T-helper 17 cell (primary cell): ENCODE measurements around the gene SMAGP. TPM values are rescaled to one million over a fixed set of nuclear protein-coding genes. Genes with fewer than 3 reads are reported as not detected.
"Not testable (repeated sequence)": the region's sequence is repeated elsewhere in the genome, so short reads cannot be mapped to it uniquely, and the experiment has no call there.

ENCODE experiments used
- ATAC-seq: fragments of 150-1000 bp; cut with Tn5 transposase; 2 replicates; pipeline ENCODE4 v1.10.0; 2021; ENCODE audit warnings: mild to moderate bottlenecking, moderate library complexity
- DNase-seq, 3 donors: peaks; one replicate each; pipeline versions ENCODE4 v3.0.0 to v3.0.0-alpha.2; 2020 to 2021
- H3K9me3 ChIP-seq: one replicate; pipeline ENCODE4 v1.7.0; 2013; ENCODE audit warnings: low read length, mild to moderate bottlenecking; ENCODE audit not compliant: control insufficient read depth, poor library complexity, severe bottlenecking
- H3K27ac Mint-ChIP-seq: one replicate; pipeline ENCODE4 v1.8.0; 2022; ENCODE audit warnings: mild to moderate bottlenecking, moderate library complexity, mixed read lengths
- H3K27me3 Mint-ChIP-seq: one replicate; pipeline ENCODE4 v1.8.0; 2022; ENCODE audit warnings: mixed read lengths
- H3K36me3 Mint-ChIP-seq: one replicate; pipeline ENCODE4 v1.8.0; 2022; ENCODE audit warnings: low read depth, mixed read lengths
- H3K4me1 Mint-ChIP-seq: one replicate; pipeline ENCODE4 v1.8.0; 2022; ENCODE audit warnings: mild to moderate bottlenecking, mixed read lengths
- H3K4me3 Mint-ChIP-seq: one replicate; pipeline ENCODE4 v1.8.0; 2022; ENCODE audit warnings: mild to moderate bottlenecking, moderate library complexity, mixed read lengths
- total RNA-seq, 4 donors: library from RNA in 2 of 4; stranded (reverse) in 2 of 4; gene quantifications; one replicate each; pipeline ENCODE4 v1.2.3 and lab custom pipeline; 2022 to 2026

The SMAGP gene
- 1 to 10 TPM; 1.9 to 3.4 TPM for total RNA-seq
- total RNA-seq (lab: John Stamatoyannopoulos, UW) = 1.2 to 2.6 reads per million in 2 donors

GRCh38 chr12:51270067-51270950, at the start of gene SMAGP:
TSS of gene SMAGP (minus strand) at chr12:51270415. CDS start at chr12:51269278, 1,137 bp downstream.
- peak; percentile 14 to 36 (median 31) for DNase-seq
- peak; percentile 58 for ATAC-seq
- Mint-ChIP-seq H3K27ac (peak within 1 kb of the TSS; percentile 90), H3K36me3 (peaks cover 2% of the 10 kb centered on the region), H3K4me3 (peak within 1 kb of the TSS; percentile 97), H3K4me1 (peaks cover 24% of the 10 kb centered on the region), H3K27me3 (no peaks in the 10 kb centered on the region)
- H3K9me3 ChIP-seq = no peaks in the 10 kb centered on the region

GRCh38 chr12:51318846-51319599, 48.8 kb upstream of the SMAGP start:
- no peaks in the 10 kb centered on the region for H3K27me3 Mint-ChIP-seq
- H3K36me3 Mint-ChIP-seq = peaks cover 19% of the 10 kb centered on the region
- ATAC-seq (peak; percentile 84), DNase-seq (peak in 1 of 3 donors; percentile 43)
- no peaks in the 10 kb centered on the region for H3K9me3 ChIP-seq
- H3K27ac Mint-ChIP-seq = peak overlapping the region; percentile 98
- peaks cover 68% of the 10 kb centered on the region for H3K4me1 Mint-ChIP-seq
- peak overlapping the region; percentile 88 for H3K4me3 Mint-ChIP-seq

- not testable (repeated sequence) for H3K9me3 ChIP-seq, ATAC-seq, DNase-seq, H3K27me3 Mint-ChIP-seq
- Mint-ChIP-seq H3K4me1 (peaks cover 66% of the 10 kb centered on the region), H3K36me3 (peaks cover 19% of the 10 kb centered on the region), H3K4me3 (peak overlapping the region; percentile 88), H3K27ac (peak overlapping the region; percentile 98)
Measured at GRCh38 chr12:51318057-51318806, 48.0 kb upstream of the SMAGP start.

DNA sequence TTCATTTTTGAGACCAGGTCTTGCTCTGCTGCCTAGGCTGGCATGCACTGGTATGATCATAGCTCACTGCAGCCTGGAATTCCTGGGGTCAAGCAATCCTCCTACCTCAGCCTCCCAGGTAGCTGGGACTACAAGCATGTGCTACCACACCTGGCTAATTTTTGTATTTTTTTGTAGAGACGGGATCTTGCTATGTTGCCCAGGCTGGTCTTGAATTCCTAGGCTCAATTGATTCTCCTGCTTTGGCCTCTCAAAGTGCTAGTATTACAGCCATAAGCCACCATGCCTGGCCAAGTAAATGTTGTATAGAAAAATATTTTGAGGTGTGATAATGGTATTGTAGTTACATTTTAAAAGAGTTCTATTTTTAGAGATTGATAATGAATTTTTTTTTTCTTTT, 41.2 kb upstream of the SMAGP start:
- no peaks in the 10 kb centered on the region for H3K9me3 ChIP-seq
- H3K4me3 Mint-ChIP-seq = no peak overlapping the region
- ATAC-seq (no peak), DNase-seq (no peak)
- H3K27me3 Mint-ChIP-seq = no peaks in the 10 kb centered on the region
- H3K4me1 Mint-ChIP-seq = peaks cover 43% of the 10 kb centered on the region
- peaks cover 14% of the 10 kb centered on the region for H3K36me3 Mint-ChIP-seq
- peak overlapping the region; percentile 88 for H3K27ac Mint-ChIP-seq

DNA sequence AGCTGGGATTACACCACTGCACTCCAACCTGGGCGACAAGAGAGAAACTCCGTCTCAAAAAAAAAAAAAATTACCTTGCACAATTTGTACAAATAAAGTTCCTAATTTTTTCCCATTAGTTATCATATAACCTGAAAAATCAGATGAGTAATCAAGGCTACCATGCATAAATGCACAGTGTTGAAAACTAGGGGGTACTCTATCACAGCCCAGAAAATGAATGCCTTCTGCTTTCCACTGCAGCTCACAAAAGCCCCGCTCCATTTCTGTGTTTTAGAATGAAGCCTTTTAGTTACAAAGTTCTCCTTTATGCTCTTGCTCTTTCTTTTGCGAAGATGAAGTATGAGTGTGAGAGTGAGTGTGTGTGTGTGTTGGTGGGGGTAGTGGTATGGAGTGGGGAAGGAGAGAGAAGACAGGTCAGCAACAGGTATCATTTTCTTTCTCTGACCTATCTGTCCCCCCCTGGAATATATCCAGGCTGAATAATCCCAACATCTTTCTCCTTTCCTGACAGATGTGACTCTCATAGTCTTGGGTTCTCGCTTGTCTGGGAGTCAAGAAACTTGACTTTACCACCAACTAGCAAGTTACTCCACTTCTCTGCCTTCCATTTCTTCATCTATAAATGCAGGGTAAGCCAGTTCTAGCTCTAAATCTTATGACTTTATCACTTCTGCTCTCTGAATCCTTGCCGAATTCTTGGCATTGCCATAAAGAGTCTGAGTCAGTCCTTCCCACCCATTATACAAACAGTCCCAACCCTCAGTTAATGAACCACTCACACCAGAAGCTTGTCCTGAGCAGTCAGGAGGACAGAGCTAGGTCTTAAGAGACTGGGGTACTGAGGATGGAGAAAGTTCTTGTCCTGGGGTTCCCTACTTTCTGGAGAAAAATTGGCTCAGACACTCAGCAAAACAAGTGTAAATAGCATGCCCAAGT, 37.7 kb upstream of the SMAGP start:
- H3K36me3 Mint-ChIP-seq = peaks cover 16% of the 10 kb centered on the region
- DNase-seq (no peak), ATAC-seq (no peak)
- H3K4me1 Mint-ChIP-seq = peaks cover 41% of the 10 kb centered on the region
- H3K27me3 Mint-ChIP-seq = no peaks in the 10 kb centered on the region
- no peaks in the 10 kb centered on the region for H3K9me3 ChIP-seq
- no peak overlapping the region for H3K4me3 Mint-ChIP-seq
- H3K27ac Mint-ChIP-seq = peak overlapping the region; percentile 88

DNA sequence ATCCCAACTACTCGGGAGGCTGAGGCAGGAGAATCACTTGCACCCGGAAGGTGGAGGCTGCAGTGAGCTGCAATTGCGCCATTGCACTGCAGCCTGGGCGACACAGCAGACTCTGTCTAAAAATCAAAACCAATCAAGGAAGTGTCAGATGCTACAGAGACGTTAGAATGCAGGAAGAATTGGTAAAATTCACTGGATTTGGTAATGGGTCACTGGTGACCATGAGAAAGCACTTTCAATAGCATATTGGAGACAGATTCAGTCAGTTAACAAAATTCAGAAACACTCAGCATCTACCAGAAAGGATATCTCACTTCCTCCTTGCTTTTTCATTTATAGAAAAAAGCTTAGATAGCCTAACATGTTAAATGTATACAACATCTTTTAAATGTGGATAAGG, 36.3 kb upstream of the SMAGP start:
- Mint-ChIP-seq H3K36me3 (peaks cover 17% of the 10 kb centered on the region), H3K27me3 (no peaks in the 10 kb centered on the region), H3K4me3 (no peak overlapping the region), H3K4me1 (peaks cover 41% of the 10 kb centered on the region), H3K27ac (no peak overlapping the region)
- H3K9me3 ChIP-seq = no peaks in the 10 kb centered on the region
- ATAC-seq (no peak), DNase-seq (no peak)

- not testable (repeated sequence) for H3K9me3 ChIP-seq, H3K27me3 Mint-ChIP-seq, ATAC-seq, DNase-seq, H3K4me3 Mint-ChIP-seq, H3K36me3 Mint-ChIP-seq, H3K27ac Mint-ChIP-seq
- peaks cover 20% of the 10 kb centered on the region for H3K4me1 Mint-ChIP-seq
Measured at GRCh38 chr12:51300768-51301167, 30.6 kb upstream of the SMAGP start.

DNA sequence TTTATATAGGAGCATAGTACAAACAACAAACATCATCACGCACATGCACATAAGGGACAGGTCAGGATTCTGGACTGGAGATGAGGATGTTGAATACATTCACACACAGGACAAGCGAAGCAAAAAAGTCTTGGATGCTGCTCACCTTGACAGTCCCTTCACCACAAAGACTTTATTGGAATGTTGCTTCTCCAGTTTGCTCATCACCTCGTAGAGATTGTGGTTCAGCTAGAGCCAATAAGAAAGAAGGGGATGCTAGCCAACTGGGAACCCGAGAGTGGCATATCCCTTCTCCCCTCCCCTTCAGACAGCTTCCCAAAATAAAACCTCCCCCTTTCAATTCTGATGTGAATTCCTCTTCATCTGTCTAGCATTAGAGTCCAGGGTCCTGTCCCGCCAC, 25.4 kb upstream of the SMAGP start:
- no peak for ATAC-seq
- Mint-ChIP-seq H3K36me3 (peaks cover 6% of the 10 kb centered on the region), H3K4me3 (no peak overlapping the region), H3K27ac (no peak overlapping the region), H3K4me1 (peaks cover 13% of the 10 kb centered on the region), H3K27me3 (no peaks in the 10 kb centered on the region)
- DNase-seq = no peak
- no peaks in the 10 kb centered on the region for H3K9me3 ChIP-seq

DNA sequence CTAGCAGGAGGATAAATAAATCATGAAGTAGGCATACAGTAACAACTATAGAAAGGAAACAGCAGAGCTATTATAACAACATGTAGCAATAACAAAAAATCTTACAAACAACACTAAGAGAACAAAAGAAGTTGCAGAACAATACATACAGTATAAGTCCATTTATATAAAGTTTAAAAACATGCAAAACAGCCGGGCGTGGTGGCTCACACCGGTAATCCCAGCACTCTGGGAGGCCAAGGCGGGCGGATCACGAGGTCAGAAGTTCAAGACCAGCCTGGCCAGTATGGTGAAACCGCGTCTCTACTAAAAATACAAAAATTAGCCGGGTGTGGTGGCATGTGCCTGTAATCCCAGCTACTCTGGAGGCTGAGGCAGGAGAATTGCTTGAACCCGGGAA, 23.9 kb upstream of the SMAGP start:
- not testable (repeated sequence) for H3K27me3 Mint-ChIP-seq, H3K4me1 Mint-ChIP-seq, H3K9me3 ChIP-seq, DNase-seq, H3K27ac Mint-ChIP-seq, ATAC-seq, H3K4me3 Mint-ChIP-seq, H3K36me3 Mint-ChIP-seq

DNA sequence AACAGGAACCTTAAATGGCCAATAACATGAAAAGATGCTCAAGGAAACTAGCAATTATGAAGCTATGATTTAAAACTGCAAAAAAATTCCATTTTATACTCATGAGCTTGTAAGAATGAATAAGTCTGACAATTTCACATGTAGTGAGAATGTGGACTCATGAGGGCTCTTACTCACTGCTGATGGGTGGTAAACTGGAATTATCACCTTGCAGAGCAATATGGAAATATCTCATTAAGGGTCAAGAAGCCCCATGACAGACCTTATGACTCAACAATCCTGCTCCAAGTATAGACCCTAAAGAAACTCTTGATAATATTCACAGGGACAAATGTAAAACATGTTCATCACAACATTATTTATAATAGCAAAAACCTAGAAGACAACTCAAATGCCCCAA, 23.5 kb upstream of the SMAGP start:
- DNase-seq (no peak), ATAC-seq (no peak)
- H3K4me3 Mint-ChIP-seq = no peak overlapping the region
- no peaks in the 10 kb centered on the region for H3K9me3 ChIP-seq
- peaks cover 7% of the 10 kb centered on the region for H3K4me1 Mint-ChIP-seq
- peaks cover 5% of the 10 kb centered on the region for H3K36me3 Mint-ChIP-seq
- H3K27me3 Mint-ChIP-seq = no peaks in the 10 kb centered on the region
- no peak overlapping the region for H3K27ac Mint-ChIP-seq

DNA sequence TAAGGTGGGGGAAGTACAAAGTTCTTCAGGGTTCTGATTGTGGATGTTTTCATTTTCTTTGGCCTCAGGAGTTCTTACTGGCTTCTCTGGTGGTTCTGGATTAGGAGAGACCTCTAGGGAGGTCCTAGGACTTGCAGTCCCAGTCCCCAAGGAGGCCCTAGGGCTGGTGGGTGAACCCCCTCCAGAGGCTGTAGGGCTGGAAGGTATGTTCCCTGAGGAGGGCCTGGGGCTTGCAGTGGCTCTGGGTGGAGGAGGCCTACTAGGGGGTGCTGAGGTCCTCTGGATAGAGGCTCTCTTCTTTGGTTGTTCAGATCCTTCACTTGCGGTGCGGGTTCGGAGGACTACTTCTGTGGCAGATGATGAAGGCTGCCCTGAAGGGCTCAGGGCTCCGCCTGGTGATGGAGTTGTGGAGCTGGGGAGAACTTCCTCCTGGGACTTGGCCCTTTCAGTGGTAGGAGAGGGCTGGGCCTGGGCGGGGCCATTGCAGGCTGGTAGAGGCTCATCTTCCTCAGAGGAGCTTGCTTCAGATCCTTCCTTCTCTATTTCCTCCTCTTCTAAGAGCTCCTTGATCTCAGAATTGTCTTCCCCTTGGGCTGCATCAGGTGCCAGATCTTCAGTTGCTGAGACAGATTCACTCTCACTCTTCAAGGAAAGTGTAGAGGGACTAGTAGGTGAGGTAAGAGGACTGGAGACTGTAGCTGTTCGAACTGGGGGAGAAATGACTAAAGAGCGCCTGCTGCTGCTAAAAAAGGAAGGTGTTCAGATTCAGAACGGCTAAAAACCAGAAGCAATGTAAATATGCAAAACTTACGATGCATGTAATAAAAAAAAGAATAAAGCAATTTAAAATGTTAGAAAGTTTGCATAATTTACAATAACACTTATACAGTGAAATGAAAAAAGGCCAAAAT, 21.6 kb upstream of the SMAGP start:
- DNase-seq, H3K9me3 ChIP-seq, ATAC-seq, H3K36me3 Mint-ChIP-seq, H3K4me1 Mint-ChIP-seq, H3K4me3 Mint-ChIP-seq, H3K27me3 Mint-ChIP-seq: not testable (repeated sequence)
- peak overlapping the region; percentile 79 for H3K27ac Mint-ChIP-seq
